ENCODE results near the gene TBL3. TPM values are rescaled to one million over a fixed set of nuclear protein-coding genes. Genes with fewer than 3 reads are reported as not detected.
"Not testable (repeated sequence)": the region's sequence is repeated elsewhere in the genome, so short reads cannot be mapped to it uniquely, and the experiment has no call there.

The TBL3 gene
- total and polyA plus RNA-seq, 4 donors, result 23.9 to 58.8 (median 44.1) TPM

DNA sequence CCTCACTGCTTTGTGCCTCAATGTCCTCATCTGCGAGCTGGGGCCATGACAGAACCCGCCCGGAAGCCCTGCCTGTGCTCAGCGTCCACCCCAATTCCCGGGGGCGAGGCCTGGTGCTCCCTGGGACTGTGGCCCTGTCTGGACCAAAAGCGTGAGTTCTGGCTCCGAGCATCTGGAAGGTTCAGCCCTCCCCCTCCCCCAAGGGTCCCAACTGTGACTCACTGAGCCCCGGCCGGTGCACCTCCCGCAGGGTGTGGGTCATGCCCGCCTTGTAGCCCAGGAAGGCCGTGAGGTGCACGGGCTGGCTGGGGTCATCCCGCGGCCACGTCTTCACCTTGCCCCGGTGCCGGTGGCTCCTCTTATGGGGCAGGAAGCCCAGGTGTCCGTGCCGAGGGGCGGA, 18.1 kb upstream of the TBL3 start:
- TF ChIP-seq, protein P1, sequence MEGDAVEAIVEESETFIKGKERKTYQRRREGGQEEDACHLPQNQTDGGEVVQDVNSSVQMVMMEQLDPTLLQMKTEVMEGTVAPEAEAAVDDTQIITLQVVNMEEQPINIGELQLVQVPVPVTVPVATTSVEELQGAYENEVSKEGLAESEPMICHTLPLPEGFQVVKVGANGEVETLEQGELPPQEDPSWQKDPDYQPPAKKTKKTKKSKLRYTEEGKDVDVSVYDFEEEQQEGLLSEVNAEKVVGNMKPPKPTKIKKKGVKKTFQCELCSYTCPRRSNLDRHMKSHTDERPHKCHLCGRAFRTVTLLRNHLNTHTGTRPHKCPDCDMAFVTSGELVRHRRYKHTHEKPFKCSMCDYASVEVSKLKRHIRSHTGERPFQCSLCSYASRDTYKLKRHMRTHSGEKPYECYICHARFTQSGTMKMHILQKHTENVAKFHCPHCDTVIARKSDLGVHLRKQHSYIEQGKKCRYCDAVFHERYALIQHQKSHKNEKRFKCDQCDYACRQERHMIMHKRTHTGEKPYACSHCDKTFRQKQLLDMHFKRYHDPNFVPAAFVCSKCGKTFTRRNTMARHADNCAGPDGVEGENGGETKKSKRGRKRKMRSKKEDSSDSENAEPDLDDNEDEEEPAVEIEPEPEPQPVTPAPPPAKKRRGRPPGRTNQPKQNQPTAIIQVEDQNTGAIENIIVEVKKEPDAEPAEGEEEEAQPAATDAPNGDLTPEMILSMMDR (IDR thresholded peaks at IDR 0.05; ENCODE audit: control extremely low read depth, extremely low read depth), result no peak
- WGBS, 2 donors, result 88 to 93% methylated on average over 22 of the region's 22 CpGs
- no peak overlapping the region for H3K9ac ChIP-seq (ENCODE audit: insufficient read depth in 1 of 2, low read length in 2 of 2)
- peaks cover 0 to under 1% (median 0%) of the 10 kb centered on the region in 5 donors for H3K4me1 ChIP-seq (ENCODE audit: control insufficient read depth in 5 of 5, insufficient read depth in 5 of 5, low read length in 5 of 5)
- H3K36me3 ChIP-seq (ENCODE audit: control insufficient read depth in 4 of 4, insufficient read depth in 4 of 4, low read length in 4 of 4), result no peaks in the 10 kb centered on the region
- ATAC-seq (ENCODE audit: insufficient read depth, low FRiP score) (no peak), DNase-seq (no peak)
- peaks cover 0 to 2% (median 0%) of the 10 kb centered on the region in 3 donors for H3K27me3 ChIP-seq (ENCODE audit: control insufficient read depth in 3 of 3, insufficient read depth in 3 of 3, low read length in 2 of 3)
- H3K4me3 ChIP-seq, result no peak overlapping the region
- no peaks in the 10 kb centered on the region for H3K9me3 ChIP-seq (ENCODE audit: control insufficient read depth in 4 of 4, insufficient read depth in 3 of 4, low read length in 3 of 4)
- H3K27ac ChIP-seq (ENCODE audit: low read depth in 1 of 2, low read length in 1 of 2), result peak overlapping the region in 1 of 2 donors; percentile 96

DNA sequence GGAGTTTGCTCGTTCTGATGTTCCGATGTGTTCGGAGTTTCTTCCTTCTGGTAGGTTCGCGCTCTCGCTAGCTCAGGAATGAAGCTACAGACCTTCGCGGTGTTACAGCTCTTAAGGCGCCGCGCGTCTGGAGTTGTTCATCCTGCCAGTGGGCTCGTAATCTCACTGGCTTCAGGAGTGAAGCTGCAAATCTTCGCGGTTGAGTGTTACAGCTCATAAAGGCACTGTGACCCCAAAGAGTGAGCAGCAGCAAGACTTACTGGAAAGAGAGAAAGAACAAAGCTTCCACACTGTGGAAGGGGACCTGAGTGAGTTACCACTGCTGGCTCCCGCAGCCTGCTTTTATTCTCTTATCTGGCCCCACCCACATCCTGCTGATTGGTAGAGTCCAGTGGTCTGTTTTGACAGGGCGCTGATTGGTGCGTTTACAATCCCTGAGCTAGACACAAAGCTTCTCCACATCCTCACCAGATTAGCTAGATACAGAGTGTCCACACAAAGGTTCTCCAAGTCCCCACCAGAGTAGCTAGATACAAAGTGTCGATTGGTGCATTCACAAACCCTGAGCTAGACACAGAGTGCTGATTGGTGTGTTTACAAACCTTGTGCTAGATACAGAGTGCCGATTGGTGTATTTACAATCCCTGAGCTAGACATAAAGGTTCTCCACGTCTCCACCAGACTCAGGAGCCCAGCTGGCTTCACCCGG, 14.3 kb upstream of the TBL3 start:
- H3K4me1 ChIP-seq (ENCODE audit: control insufficient read depth in 5 of 5, insufficient read depth in 5 of 5, low read length in 5 of 5), result peaks cover 0 to 15% (median 7%) of the 10 kb centered on the region in 5 donors
- not testable (repeated sequence) for H3K9ac ChIP-seq (ENCODE audit: insufficient read depth in 1 of 2, low read length in 2 of 2); H3K4me3 ChIP-seq; DNase-seq; H3K27ac ChIP-seq (ENCODE audit: low read depth in 1 of 2, low read length in 1 of 2); H3K9me3 ChIP-seq (ENCODE audit: control insufficient read depth in 4 of 4, insufficient read depth in 3 of 4, low read length in 3 of 4); H3K27me3 ChIP-seq (ENCODE audit: control insufficient read depth in 3 of 3, insufficient read depth in 3 of 3, low read length in 2 of 3); ATAC-seq (ENCODE audit: insufficient read depth, low FRiP score)
- peaks cover 0 to 12% (median 7%) of the 10 kb centered on the region in 4 donors for H3K36me3 ChIP-seq (ENCODE audit: control insufficient read depth in 4 of 4, insufficient read depth in 4 of 4, low read length in 4 of 4)
- 88 to 94% methylated on average over 20 to 21 of the region's 22 CpGs for WGBS, 2 donors

DNA sequence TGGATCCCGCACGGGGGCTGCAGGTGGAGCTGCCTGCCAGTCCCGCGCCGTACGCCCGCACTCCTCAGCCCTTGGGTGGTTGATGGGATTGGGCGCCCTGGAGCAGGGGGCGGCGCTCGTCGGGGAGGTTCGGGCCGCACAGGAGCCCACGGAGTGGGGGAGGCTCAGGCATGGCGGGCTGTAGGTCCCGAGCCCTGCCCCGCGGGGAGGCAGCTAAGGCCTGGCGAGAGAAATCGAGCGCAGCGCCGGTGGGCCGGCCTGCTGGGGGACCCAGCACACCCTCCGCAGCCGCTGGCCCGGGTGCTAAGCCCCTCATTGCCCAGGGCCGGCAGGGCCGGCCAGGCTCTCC, 13.7 kb upstream of the TBL3 start:
- not testable (repeated sequence) for H3K27me3 ChIP-seq (ENCODE audit: control insufficient read depth in 3 of 3, insufficient read depth in 3 of 3, low read length in 2 of 3); DNase-seq; H3K4me3 ChIP-seq; ATAC-seq (ENCODE audit: insufficient read depth, low FRiP score); H3K9me3 ChIP-seq (ENCODE audit: control insufficient read depth in 4 of 4, insufficient read depth in 3 of 4, low read length in 3 of 4); H3K27ac ChIP-seq (ENCODE audit: low read depth in 1 of 2, low read length in 1 of 2); H3K9ac ChIP-seq (ENCODE audit: insufficient read depth in 1 of 2, low read length in 2 of 2)
- WGBS, 2 donors, result 69 to 75% methylated on average over 24 to 30 of the region's 30 CpGs
- Histone ChIP-seq H3K4me1 (ENCODE audit: control insufficient read depth in 5 of 5, insufficient read depth in 5 of 5, low read length in 5 of 5) (peaks cover 0 to 20% (median 7%) of the 10 kb centered on the region in 5 donors), H3K36me3 (ENCODE audit: control insufficient read depth in 4 of 4, insufficient read depth in 4 of 4, low read length in 4 of 4) (peaks cover 4 to 16% (median 8%) of the 10 kb centered on the region in 4 donors)

DNA sequence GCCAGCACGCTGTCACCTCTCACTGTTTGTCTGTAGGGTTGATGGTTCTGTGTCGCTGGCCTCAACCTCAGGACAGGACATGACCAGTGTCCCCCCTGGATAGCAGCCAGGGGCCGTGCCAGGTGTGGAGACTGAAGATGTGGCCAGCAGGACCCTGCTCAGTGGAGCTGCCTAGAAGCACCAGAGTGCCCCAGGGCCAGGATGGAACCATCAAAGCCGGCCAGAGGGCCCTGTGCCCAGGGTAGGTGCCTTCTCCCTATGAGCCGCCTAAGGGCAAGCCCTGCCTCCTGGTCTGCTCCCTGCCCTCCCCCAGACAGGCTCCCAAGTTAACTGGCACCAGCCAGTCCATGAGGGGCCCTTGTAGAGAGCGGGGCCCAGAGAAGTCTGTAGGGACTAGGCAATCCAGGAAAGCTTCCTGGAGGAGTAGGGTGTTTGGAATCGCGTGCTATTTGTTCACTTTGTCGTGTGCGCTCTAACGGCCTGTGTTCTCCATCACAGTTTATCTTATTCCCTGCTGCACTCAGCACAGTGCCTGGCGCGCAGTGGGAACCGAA, 13.1 kb upstream of the TBL3 start:
- peak overlapping the region; percentile 26 to 43 for H3K27ac ChIP-seq (ENCODE audit: low read depth in 1 of 2, low read length in 1 of 2)
- WGBS, 2 donors, result 35 to 44% methylated on average over 14 of the region's 14 CpGs
- TF ChIP-seq, protein P1 (IDR thresholded peaks at IDR 0.05; ENCODE audit: control extremely low read depth, extremely low read depth), result no peak
- H3K27me3 ChIP-seq (ENCODE audit: control insufficient read depth in 3 of 3, insufficient read depth in 3 of 3, low read length in 2 of 3), result peaks cover 0 to 2% (median 0%) of the 10 kb centered on the region in 3 donors
- no peak overlapping the region for H3K4me3 ChIP-seq
- ATAC-seq (ENCODE audit: insufficient read depth, low FRiP score) (no peak), DNase-seq (no peak)
- H3K36me3 ChIP-seq (ENCODE audit: control insufficient read depth in 4 of 4, insufficient read depth in 4 of 4, low read length in 4 of 4), result peaks cover 7 to 19% (median 11%) of the 10 kb centered on the region in 4 donors
- H3K9me3 ChIP-seq (ENCODE audit: control insufficient read depth in 4 of 4, insufficient read depth in 3 of 4, low read length in 3 of 4), result no peaks in the 10 kb centered on the region
- no peak overlapping the region for H3K9ac ChIP-seq (ENCODE audit: insufficient read depth in 1 of 2, low read length in 2 of 2)
- H3K4me1 ChIP-seq (ENCODE audit: control insufficient read depth in 5 of 5, insufficient read depth in 5 of 5, low read length in 5 of 5), result peaks cover 5 to 26% (median 7%) of the 10 kb centered on the region in 5 donors
